Sigmoid colon (tissue), 7 donors: ENCODE measurements around the gene PRX. TPM values are rescaled to one million over a fixed set of nuclear protein-coding genes. Genes with fewer than 3 reads are reported as not detected.

Experiments used
- DNase-seq: peaks from one replicate; pipeline ENCODE4 v3.0.0-alpha.2; 2019
- H3K27ac ChIP-seq, 4 donors: fragments of 200-600 bp; sonication (generic); one replicate each; pipeline ENCODE4 v1.5.1; 2016 to 2019; ENCODE audit warnings: mild to moderate bottlenecking in 1 of 4
- H3K27me3 ChIP-seq, 3 donors: fragments of 200-600 bp; sonication (generic); one replicate each; pipeline ENCODE4 v1.5.1; 2019; ENCODE audit warnings: mild to moderate bottlenecking in 1 of 3
- H3K36me3 ChIP-seq, 4 donors: fragments of 200-600 bp; sonication (generic); one replicate each; pipeline ENCODE4 v1.5.1; 2016 to 2019
- H3K4me1 ChIP-seq, 4 donors: fragments of 200-600 bp; sonication (generic); one replicate each; pipeline ENCODE4 v1.5.1; 2017 to 2019
- H3K4me3 ChIP-seq, 4 donors: fragments of 200-600 bp; sonication (generic); one replicate each; pipeline ENCODE4 v1.5.1; 2017 to 2019; ENCODE audit warnings: mild to moderate bottlenecking in 2 of 4, moderate library complexity in 1 of 4
- H3K9me3 ChIP-seq, 4 donors: fragments of 200-600 bp in 3 of 4; sonication (generic) in 3 of 4; one replicate each; pipeline versions ENCODE4 v1.5.1 to v1.6.1; 2013 to 2019
- CTCF ChIP-seq, 4 experiments: fragments of 450-650 bp in 3 of 4; fragments of 200-600 bp in 1 of 4; IDR thresholded peaks; one replicate each; pipeline ENCODE4 v1.5.1; 2016 to 2019; ENCODE audit warnings: antibody characterized with exemption in 4 of 4, mild to moderate bottlenecking in 3 of 4, moderate library complexity in 2 of 4
- EP300 ChIP-seq, 4 donors: sonication (generic); formaldehyde crosslinking; IDR thresholded peaks; one replicate each; pipeline ENCODE4 v1.6.1; 2017; ENCODE audit warnings: antibody characterized with exemption in 4 of 4
- POLR2A ChIP-seq, 2 donors: fragments of 450-650 bp; IDR thresholded peaks; one replicate each; pipeline ENCODE4 v1.6.1; 2016; ENCODE audit warnings: antibody characterized with exemption in 2 of 2, mild to moderate bottlenecking in 2 of 2, moderate library complexity in 2 of 2
- POLR2AphosphoS5 ChIP-seq, 4 donors: sonication (generic); formaldehyde crosslinking; IDR thresholded peaks; one replicate each; pipeline ENCODE4 v1.6.1; 2017; ENCODE audit warnings: antibody characterized with exemption in 4 of 4
- WGBS, 2 donors: extraction: QIAGEN DNeasy Blood & Tissue Kit; methylation state at CpG; one replicate each; pipeline ENCODE4 v1.1.7; 2013; 5-methylcytosine and 5-hydroxymethylcytosine counted together
- intact Hi-C: fragments of 100-400 bp; cut with DNase I; formaldehyde crosslinking; loops from one replicate; pipeline ENCODE4 v1.15.1; 2023
- polyA plus RNA-seq, 3 donors: library from polyadenylated mRNA; stranded (reverse); fragments of 200-250 nt; gene quantifications; one replicate each; pipeline ENCODE4 v1.2.3, GENCODE V29; 2013
- total RNA-seq, 4 donors: library from RNA; depleted of rRNA; stranded (reverse); fragments of >200 nt; gene quantifications; one replicate each; pipeline ENCODE4 v1.1.0, GENCODE V29; 2016
- donor health status: healthy with polysubstance abuse.
- donor health status: Bipolar disorder and iron deficiency.
- donor health status: healthy.

PRX gene
- total and polyA plus RNA-seq, 7 donors = 0.69 to 8.6 (median 3.5) TPM

GRCh38 chr19:40390084-40390742 lies 23.0 kb downstream of the PRX start, which contains the start of gene HIPK4:
HIPK4 (minus strand) TSS chr19:40390181; CDS start chr19:40389902, 279 bp downstream.
- Histone ChIP-seq H3K36me3 (no peaks in the 10 kb centered on the region), H3K4me3 (no peak within 1 kb of the TSS), H3K4me1 (no peaks in the 10 kb centered on the region), H3K9me3 (no peaks in the 10 kb centered on the region), H3K27ac (no peak within 1 kb of the TSS), H3K27me3 (no peaks in the 10 kb centered on the region)
- no peak for TF ChIP-seq EP300 (IDR thresholded peaks at IDR 0.05)
- no peak for TF ChIP-seq CTCF (IDR thresholded peaks at IDR 0.05)
- no peak for TF ChIP-seq POLR2A (IDR thresholded peaks at IDR 0.05)
- no peak for TF ChIP-seq POLR2AphosphoS5 (IDR thresholded peaks at IDR 0.05)
- intact Hi-C loops = no loop called here
- DNase-seq = no peak
- 90 to 91% methylated on average over 10 of the region's 10 CpGs for WGBS, 2 donors

GRCh38 chr19:40389404-40390083 lies 23.6 kb downstream of the PRX start:
- no peak overlapping the region for H3K27ac ChIP-seq
- no peak overlapping the region for H3K4me3 ChIP-seq
- intact Hi-C loops = no loop called here
- H3K27me3 ChIP-seq = no peaks in the 10 kb centered on the region
- no peaks in the 10 kb centered on the region for H3K36me3 ChIP-seq
- DNase-seq = no peak
- 95 to 96% methylated on average over 33 of the region's 33 CpGs for WGBS, 2 donors
- H3K9me3 ChIP-seq = no peaks in the 10 kb centered on the region
- TF ChIP-seq POLR2AphosphoS5 (IDR thresholded peaks at IDR 0.05) = no peak
- TF ChIP-seq POLR2A (IDR thresholded peaks at IDR 0.05) = no peak
- TF ChIP-seq EP300 (IDR thresholded peaks at IDR 0.05) = no peak
- TF ChIP-seq CTCF (IDR thresholded peaks at IDR 0.05) = no peak
- H3K4me1 ChIP-seq = no peaks in the 10 kb centered on the region

- H3K27me3 ChIP-seq = no peaks in the 10 kb centered on the region
- no peak overlapping the region for H3K27ac ChIP-seq
- intact Hi-C loops = no loop called here
- no peaks in the 10 kb centered on the region for H3K4me1 ChIP-seq
- H3K9me3 ChIP-seq = no peaks in the 10 kb centered on the region
- DNase-seq = no peak
- H3K4me3 ChIP-seq = no peak overlapping the region
- no peaks in the 10 kb centered on the region for H3K36me3 ChIP-seq
- 84 to 86% methylated on average over 3 of the region's 3 CpGs for WGBS, 2 donors
- TF ChIP-seq POLR2AphosphoS5 (IDR thresholded peaks at IDR 0.05) = no peak
- TF ChIP-seq EP300 (IDR thresholded peaks at IDR 0.05) = no peak
These were observed 24.7 kb downstream of the PRX start for GRCh38 chr19:40388481-40388880.

- DNase-seq = no peak
- Histone ChIP-seq H3K4me1 (no peaks in the 10 kb centered on the region), H3K4me3 (no peak overlapping the region), H3K9me3 (no peaks in the 10 kb centered on the region), H3K36me3 (no peaks in the 10 kb centered on the region), H3K27me3 (no peaks in the 10 kb centered on the region), H3K27ac (no peak overlapping the region)
- intact Hi-C loops = no loop called here
- TF ChIP-seq CTCF (IDR thresholded peaks at IDR 0.05) (no peak), EP300 (IDR thresholded peaks at IDR 0.05) (no peak), POLR2A (IDR thresholded peaks at IDR 0.05) (no peak), POLR2AphosphoS5 (IDR thresholded peaks at IDR 0.05) (no peak)
- WGBS, 2 donors = 93% methylated on average over 10 of the region's 10 CpGs
These were observed 26.0 kb downstream of the PRX start for GRCh38 chr19:40387155-40387554.

- DNase-seq = no peak
- Histone ChIP-seq H3K9me3 (no peaks in the 10 kb centered on the region), H3K4me3 (no peak overlapping the region), H3K36me3 (peaks cover 0 to 14% (median 5%) of the 10 kb centered on the region in 4 donors), H3K27me3 (no peaks in the 10 kb centered on the region), H3K4me1 (no peaks in the 10 kb centered on the region), H3K27ac (no peak overlapping the region)
- intact Hi-C loops = no loop called here
- WGBS, 2 donors = 89% methylated on average over 28 of the region's 28 CpGs
- TF ChIP-seq POLR2A (IDR thresholded peaks at IDR 0.05) (no peak), CTCF (IDR thresholded peaks at IDR 0.05) (no peak), EP300 (IDR thresholded peaks at IDR 0.05) (no peak), POLR2AphosphoS5 (IDR thresholded peaks at IDR 0.05) (no peak)
These were observed 29.4 kb downstream of the PRX start for GRCh38 chr19:40383668-40384248.
